ENCODE measurements around the gene FBXL13. TPM values are rescaled to one million over a fixed set of nuclear protein-coding genes. Genes with fewer than 3 reads are reported as not detected.

Gene FBXL13
- total and polyA plus RNA-seq, 10 of the 15 experiments (the other 5 are each of a cell fraction or from before 2014, with no cell fraction given): 0.08 to 0.95 (median 0.28) TPM; not detected in 2

DNA sequence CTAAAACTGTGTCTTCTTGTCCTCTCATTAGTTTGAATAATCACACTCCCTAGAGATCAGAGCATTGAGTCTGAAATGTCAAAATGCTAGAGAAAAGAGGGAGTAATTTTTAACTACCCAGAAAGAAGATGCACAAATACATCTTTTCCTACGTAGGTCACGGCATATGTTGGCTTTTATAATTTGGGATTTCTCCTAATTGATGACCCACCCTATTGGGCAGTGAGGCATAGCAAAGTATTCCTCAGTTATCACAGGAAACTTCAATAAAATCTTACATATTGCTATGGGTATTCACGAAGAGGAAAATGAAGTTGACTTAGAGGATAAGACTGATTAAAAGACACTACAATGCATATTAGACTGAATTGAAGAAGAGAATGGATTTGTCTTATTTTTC, 25.8 kb upstream of the FBXL13 start:
- no peak for TF ChIP-seq CEBPB (IDR thresholded peaks at IDR 0.05; ENCODE audit: borderline replicate concordance in 1 of 2, low read depth in 2 of 2, low read length in 2 of 2)
- TF ChIP-seq EGR1 (IDR thresholded peaks at IDR 0.05; ENCODE audit: borderline replicate concordance in 1 of 2, low read depth in 2 of 2, low read length in 2 of 2): no peak
- TF ChIP-seq, protein P1, sequence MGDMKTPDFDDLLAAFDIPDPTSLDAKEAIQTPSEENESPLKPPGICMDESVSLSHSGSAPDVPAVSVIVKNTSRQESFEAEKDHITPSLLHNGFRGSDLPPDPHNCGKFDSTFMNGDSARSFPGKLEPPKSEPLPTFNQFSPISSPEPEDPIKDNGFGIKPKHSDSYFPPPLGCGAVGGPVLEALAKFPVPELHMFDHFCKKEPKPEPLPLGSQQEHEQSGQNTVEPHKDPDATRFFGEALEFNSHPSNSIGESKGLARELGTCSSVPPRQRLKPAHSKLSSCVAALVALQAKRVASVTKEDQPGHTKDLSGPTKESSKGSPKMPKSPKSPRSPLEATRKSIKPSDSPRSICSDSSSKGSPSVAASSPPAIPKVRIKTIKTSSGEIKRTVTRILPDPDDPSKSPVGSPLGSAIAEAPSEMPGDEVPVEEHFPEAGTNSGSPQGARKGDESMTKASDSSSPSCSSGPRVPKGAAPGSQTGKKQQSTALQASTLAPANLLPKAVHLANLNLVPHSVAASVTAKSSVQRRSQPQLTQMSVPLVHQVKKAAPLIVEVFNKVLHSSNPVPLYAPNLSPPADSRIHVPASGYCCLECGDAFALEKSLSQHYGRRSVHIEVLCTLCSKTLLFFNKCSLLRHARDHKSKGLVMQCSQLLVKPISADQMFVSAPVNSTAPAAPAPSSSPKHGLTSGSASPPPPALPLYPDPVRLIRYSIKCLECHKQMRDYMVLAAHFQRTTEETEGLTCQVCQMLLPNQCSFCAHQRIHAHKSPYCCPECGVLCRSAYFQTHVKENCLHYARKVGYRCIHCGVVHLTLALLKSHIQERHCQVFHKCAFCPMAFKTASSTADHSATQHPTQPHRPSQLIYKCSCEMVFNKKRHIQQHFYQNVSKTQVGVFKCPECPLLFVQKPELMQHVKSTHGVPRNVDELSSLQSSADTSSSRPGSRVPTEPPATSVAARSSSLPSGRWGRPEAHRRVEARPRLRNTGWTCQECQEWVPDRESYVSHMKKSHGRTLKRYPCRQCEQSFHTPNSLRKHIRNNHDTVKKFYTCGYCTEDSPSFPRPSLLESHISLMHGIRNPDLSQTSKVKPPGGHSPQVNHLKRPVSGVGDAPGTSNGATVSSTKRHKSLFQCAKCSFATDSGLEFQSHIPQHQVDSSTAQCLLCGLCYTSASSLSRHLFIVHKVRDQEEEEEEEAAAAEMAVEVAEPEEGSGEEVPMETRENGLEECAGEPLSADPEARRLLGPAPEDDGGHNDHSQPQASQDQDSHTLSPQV (IDR thresholded peaks at IDR 0.05): no peak
- no peak for TF ChIP-seq DPF2 (IDR thresholded peaks at IDR 0.05)
- TF ChIP-seq RUNX3 (IDR thresholded peaks at IDR 0.05; ENCODE audit: low read length): no peak
- TF ChIP-seq, protein P2, sequence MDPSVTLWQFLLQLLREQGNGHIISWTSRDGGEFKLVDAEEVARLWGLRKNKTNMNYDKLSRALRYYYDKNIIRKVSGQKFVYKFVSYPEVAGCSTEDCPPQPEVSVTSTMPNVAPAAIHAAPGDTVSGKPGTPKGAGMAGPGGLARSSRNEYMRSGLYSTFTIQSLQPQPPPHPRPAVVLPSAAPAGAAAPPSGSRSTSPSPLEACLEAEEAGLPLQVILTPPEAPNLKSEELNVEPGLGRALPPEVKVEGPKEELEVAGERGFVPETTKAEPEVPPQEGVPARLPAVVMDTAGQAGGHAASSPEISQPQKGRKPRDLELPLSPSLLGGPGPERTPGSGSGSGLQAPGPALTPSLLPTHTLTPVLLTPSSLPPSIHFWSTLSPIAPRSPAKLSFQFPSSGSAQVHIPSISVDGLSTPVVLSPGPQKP (IDR thresholded peaks at IDR 0.05; ENCODE audit: low read depth, low read length): no peak
- no peak for TF ChIP-seq NFYB (IDR thresholded peaks at IDR 0.05; ENCODE audit: insufficient read depth, low read depth, low read length)
- no peak for TF ChIP-seq IKZF1 (conservative IDR thresholded peaks at IDR 0.05)
- TF ChIP-seq KDM1A (IDR thresholded peaks at IDR 0.05; ENCODE audit: borderline replicate concordance): no peak
- no peak for TF ChIP-seq ZNF217 (IDR thresholded peaks at IDR 0.05)
- no peak for TF ChIP-seq BACH1 (IDR thresholded peaks at IDR 0.05; ENCODE audit: borderline replicate concordance)
- no peak for TF ChIP-seq RCOR1 (conservative IDR thresholded peaks at IDR 0.05; ENCODE audit: low read depth, low read length)
- TF ChIP-seq SUZ12 (IDR thresholded peaks at IDR 0.05; ENCODE audit: unreplicated experiment): no peak
- TF ChIP-seq, protein P3, sequence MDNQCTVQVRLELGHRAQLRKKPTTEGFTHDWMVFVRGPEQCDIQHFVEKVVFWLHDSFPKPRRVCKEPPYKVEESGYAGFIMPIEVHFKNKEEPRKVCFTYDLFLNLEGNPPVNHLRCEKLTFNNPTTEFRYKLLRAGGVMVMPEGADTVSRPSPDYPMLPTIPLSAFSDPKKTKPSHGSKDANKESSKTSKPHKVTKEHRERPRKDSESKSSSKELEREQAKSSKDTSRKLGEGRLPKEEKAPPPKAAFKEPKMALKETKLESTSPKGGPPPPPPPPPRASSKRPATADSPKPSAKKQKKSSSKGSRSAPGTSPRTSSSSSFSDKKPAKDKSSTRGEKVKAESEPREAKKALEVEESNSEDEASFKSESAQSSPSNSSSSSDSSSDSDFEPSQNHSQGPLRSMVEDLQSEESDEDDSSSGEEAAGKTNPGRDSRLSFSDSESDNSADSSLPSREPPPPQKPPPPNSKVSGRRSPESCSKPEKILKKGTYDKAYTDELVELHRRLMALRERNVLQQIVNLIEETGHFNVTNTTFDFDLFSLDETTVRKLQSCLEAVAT (IDR thresholded peaks at IDR 0.05): no peak
- no peak for TF ChIP-seq KLF5 (IDR thresholded peaks at IDR 0.05; ENCODE audit: partially characterized antibody)
- RAD21 ChIA-PET (ENCODE audit: unreplicated experiment): no interaction called here
- CTCF ChIA-PET: no interaction called here
- SMC1A ChIA-PET (ENCODE audit: uncharacterized antibody, unreplicated experiment): no interaction called here
- Histone ChIP-seq H3K27ac (ENCODE audit: control insufficient read depth, insufficient read depth) (no peak overlapping the region), H3K9me3 (replicated peaks; ENCODE audit: control insufficient read depth, insufficient read depth, low read length) (no peaks in the 10 kb centered on the region), H3K27me3 (replicated peaks in 1 of 2; ENCODE audit: control insufficient read depth in 2 of 2, insufficient read depth in 2 of 2, low read length in 1 of 2) (no peaks in the 10 kb centered on the region), H3K4me1 (ENCODE audit: control insufficient read depth, insufficient read depth, low read length) (no peaks in the 10 kb centered on the region), H3K4me3 (no peak overlapping the region), H3K9ac (ENCODE audit: control insufficient read depth, insufficient read depth, low read length) (no peak overlapping the region), H3K79me2 (ENCODE audit: control insufficient read depth, insufficient read depth, low read length) (no peaks in the 10 kb centered on the region), H4K20me1 (ENCODE audit: control insufficient read depth, insufficient read depth) (no peaks in the 10 kb centered on the region), H3K36me3 (ENCODE audit: control insufficient read depth in 2 of 2, insufficient read depth in 2 of 2, low read length in 1 of 2) (peaks cover 0 to 13% of the 10 kb centered on the region in 2 experiments; a peak in 2 of 4 replicates), H3K4me2 (ENCODE audit: control insufficient read depth, insufficient read depth) (no peak overlapping the region), H2AFZ (ENCODE audit: control insufficient read depth, low read depth, low read length) (no peak overlapping the region)
- ATAC-seq (no peak), DNase-seq (ENCODE audit: low read depth, low spot score) (no peak), FAIRE-seq (no peak)
- WGBS (ENCODE audit: insufficient coverage, insufficient replicate concordance, low lambda C conversion rate, missing lambda C conversion rate): 67% methylated on average over 3 of the region's 3 CpGs
- TSS peak; percentile 21 for BruUV-seq (replicated peaks)
- POLR2A ChIA-PET: no interaction called here
- in situ Hi-C loops (cut with MboI): no loop called here
- intact Hi-C loops (cut with micrococcal nuclease; ENCODE audit: unreplicated experiment): no loop called here

Measured in GM12878 (cell line).